Uterus (tissue), 2 donors: ENCODE data around the gene TRAF6.

Experiments
- POLR2A ChIP-seq, 2 donors: fragments of 450-650 bp; IDR thresholded peaks; one replicate each; pipeline ENCODE4 v1.6.1; 2016; ENCODE audit warnings: antibody characterized with exemption in 2 of 2, mild to moderate bottlenecking in 1 of 2, moderate library complexity in 1 of 2
- TF ChIP-seq, protein P1 (sequence below), 4 experiments: fragments of 200-600 bp in 2 of 4; fragments of 450-650 bp in 2 of 4; sonication (generic) in 2 of 4; IDR thresholded peaks; one replicate each; pipeline ENCODE4 v1.5.1; 2016 to 2019; ENCODE audit warnings: antibody characterized with exemption in 4 of 4, mild to moderate bottlenecking in 2 of 4, moderate library complexity in 1 of 4

GRCh38 chr11:36452961-36453360, 57.1 kb downstream of the TRAF6 start:
- TF ChIP-seq, protein P1, sequence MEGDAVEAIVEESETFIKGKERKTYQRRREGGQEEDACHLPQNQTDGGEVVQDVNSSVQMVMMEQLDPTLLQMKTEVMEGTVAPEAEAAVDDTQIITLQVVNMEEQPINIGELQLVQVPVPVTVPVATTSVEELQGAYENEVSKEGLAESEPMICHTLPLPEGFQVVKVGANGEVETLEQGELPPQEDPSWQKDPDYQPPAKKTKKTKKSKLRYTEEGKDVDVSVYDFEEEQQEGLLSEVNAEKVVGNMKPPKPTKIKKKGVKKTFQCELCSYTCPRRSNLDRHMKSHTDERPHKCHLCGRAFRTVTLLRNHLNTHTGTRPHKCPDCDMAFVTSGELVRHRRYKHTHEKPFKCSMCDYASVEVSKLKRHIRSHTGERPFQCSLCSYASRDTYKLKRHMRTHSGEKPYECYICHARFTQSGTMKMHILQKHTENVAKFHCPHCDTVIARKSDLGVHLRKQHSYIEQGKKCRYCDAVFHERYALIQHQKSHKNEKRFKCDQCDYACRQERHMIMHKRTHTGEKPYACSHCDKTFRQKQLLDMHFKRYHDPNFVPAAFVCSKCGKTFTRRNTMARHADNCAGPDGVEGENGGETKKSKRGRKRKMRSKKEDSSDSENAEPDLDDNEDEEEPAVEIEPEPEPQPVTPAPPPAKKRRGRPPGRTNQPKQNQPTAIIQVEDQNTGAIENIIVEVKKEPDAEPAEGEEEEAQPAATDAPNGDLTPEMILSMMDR (IDR thresholded peaks at IDR 0.05), result no peak
- no peak for TF ChIP-seq POLR2A (IDR thresholded peaks at IDR 0.05)
